Measurements from ENCODE around the gene TIAM2.

DNA sequence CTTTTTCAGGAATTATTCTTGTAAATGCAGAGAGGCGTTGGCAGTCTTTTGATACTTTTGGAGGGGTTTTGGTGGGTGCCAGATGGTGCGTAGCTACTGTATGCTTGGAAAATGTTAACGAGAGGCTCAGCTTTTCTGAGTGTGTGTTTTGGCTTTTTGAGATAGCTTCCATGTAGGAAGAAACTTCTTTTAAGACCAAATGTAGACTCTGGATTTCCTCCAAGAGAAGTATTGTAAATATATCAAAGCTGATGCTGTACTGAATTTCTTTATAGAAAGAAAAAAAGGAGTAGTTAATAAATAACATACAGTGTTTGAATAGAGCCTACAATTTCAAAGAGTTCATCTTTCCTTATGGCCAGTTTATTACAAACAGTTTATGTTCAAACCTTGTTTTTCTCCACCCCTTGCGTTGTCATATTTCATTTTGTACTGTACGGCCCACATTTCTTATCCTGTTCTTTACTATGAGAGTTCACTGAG is 16.7 kb downstream of the TIAM2 start:
- no peak for TF ChIP-seq POLR2AphosphoS5 (IDR thresholded peaks at IDR 0.05)
- TF ChIP-seq, protein P1, sequence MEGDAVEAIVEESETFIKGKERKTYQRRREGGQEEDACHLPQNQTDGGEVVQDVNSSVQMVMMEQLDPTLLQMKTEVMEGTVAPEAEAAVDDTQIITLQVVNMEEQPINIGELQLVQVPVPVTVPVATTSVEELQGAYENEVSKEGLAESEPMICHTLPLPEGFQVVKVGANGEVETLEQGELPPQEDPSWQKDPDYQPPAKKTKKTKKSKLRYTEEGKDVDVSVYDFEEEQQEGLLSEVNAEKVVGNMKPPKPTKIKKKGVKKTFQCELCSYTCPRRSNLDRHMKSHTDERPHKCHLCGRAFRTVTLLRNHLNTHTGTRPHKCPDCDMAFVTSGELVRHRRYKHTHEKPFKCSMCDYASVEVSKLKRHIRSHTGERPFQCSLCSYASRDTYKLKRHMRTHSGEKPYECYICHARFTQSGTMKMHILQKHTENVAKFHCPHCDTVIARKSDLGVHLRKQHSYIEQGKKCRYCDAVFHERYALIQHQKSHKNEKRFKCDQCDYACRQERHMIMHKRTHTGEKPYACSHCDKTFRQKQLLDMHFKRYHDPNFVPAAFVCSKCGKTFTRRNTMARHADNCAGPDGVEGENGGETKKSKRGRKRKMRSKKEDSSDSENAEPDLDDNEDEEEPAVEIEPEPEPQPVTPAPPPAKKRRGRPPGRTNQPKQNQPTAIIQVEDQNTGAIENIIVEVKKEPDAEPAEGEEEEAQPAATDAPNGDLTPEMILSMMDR (IDR thresholded peaks at IDR 0.05 in 8 of 11, conservative IDR thresholded peaks at IDR 0.05 in 3 of 11): no peak

Data from spleen (tissue), 7 donors.